Measurements from ENCODE around the gene CLCN1.

The CLCN1 gene

DNA sequence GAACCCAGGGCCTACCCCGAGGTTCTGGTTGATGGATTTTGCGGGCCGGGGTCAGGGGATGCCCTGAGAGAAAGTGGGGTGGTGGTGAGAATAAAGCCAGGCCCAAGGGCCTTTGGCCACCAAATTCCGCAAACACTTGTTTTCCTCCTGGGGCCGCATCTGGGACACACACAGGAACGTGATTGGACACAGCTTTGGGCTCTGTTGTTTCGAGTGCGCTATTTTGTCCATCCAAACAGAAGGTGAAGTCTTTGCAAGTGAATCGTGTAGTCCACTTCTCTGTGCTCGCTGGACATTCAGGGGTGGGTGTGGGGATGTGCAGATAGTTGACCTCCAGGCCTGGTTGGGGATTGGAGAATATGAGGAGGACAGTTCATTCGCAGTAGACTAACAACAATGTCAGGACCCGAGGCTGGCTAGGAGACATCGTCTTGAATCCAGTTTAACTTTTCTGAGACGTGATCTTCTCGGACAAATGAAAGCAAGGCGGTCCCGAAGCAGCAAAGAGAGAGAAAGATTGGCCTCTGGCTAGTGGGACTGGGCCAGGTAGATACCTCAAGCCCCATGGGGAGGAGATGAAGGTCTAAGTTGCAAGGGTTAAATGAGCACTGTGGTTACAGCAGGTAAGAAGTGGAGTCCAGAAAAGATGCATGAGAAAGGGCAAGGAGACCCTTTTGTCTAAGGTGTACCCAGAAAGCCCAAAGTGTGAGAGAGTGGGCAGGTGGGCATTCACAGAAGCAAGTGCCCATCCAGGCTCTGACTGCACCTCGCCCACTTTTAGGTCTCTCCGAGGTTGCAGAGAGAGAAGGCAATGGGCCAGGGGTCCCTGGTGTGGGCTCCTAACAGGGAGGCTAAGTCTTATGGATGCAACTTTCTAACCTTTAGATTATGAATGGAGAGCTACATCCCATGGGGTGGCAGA, 47.4 kb downstream of the CLCN1 start:
- no peak for DNase-seq (ENCODE audit: low spot score)
- no peak overlapping the region for H3K27ac ChIP-seq
- TF ChIP-seq, protein P1, sequence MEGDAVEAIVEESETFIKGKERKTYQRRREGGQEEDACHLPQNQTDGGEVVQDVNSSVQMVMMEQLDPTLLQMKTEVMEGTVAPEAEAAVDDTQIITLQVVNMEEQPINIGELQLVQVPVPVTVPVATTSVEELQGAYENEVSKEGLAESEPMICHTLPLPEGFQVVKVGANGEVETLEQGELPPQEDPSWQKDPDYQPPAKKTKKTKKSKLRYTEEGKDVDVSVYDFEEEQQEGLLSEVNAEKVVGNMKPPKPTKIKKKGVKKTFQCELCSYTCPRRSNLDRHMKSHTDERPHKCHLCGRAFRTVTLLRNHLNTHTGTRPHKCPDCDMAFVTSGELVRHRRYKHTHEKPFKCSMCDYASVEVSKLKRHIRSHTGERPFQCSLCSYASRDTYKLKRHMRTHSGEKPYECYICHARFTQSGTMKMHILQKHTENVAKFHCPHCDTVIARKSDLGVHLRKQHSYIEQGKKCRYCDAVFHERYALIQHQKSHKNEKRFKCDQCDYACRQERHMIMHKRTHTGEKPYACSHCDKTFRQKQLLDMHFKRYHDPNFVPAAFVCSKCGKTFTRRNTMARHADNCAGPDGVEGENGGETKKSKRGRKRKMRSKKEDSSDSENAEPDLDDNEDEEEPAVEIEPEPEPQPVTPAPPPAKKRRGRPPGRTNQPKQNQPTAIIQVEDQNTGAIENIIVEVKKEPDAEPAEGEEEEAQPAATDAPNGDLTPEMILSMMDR (IDR thresholded peaks at IDR 0.05), result no peak
- peak overlapping the region; percentile 84 for H3K4me3 ChIP-seq

DNA sequence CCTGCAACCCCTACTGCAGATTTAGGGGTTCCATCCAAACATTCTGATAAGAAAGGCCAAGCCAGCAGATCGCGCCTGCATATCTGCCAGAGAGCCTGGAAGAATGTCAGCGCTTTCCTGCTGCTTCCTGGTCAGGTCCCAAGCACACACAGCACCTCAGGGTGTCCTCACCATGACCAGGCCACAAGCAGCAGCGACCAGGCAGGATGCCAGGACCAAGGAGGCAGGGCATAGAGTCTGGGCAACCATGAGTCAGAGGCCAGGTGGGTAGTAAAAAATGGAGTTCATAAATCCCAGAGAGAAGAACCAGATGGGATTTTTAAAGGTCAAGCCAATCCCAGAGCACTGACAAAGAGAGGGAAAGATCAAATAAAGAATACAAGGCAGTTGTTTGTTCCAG, 52.1 kb downstream of the CLCN1 start:
- no peak overlapping the region for H3K27ac ChIP-seq
- TF ChIP-seq, protein P1 (IDR thresholded peaks at IDR 0.05), result no peak
- no peak overlapping the region for H3K4me3 ChIP-seq
- no peak for DNase-seq (ENCODE audit: low spot score)

DNA sequence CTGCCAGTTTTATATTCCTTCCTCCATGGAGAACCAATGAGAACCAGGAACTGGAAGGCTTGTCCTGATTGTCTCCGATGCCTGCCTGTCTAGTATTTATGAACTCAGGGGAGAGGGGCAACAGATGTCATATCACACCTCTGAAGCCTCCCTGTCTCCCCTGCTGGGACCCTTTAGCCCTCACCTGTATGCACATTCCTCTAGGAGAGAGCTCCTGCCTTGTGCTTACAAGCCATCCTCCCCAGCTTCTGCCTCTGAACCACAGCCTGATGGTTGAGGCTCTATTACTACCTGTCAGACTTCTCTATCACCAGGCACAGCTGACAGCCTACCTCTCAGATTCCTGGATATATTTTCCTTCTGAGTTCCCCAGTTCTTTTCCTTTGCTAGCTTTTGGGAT, 52.5 kb downstream of the CLCN1 start:
- DNase-seq (ENCODE audit: low spot score), result no peak
- no peak overlapping the region for H3K27ac ChIP-seq
- H3K4me3 ChIP-seq, result no peak overlapping the region
- TF ChIP-seq, protein P1 (IDR thresholded peaks at IDR 0.05), result no peak

DNA sequence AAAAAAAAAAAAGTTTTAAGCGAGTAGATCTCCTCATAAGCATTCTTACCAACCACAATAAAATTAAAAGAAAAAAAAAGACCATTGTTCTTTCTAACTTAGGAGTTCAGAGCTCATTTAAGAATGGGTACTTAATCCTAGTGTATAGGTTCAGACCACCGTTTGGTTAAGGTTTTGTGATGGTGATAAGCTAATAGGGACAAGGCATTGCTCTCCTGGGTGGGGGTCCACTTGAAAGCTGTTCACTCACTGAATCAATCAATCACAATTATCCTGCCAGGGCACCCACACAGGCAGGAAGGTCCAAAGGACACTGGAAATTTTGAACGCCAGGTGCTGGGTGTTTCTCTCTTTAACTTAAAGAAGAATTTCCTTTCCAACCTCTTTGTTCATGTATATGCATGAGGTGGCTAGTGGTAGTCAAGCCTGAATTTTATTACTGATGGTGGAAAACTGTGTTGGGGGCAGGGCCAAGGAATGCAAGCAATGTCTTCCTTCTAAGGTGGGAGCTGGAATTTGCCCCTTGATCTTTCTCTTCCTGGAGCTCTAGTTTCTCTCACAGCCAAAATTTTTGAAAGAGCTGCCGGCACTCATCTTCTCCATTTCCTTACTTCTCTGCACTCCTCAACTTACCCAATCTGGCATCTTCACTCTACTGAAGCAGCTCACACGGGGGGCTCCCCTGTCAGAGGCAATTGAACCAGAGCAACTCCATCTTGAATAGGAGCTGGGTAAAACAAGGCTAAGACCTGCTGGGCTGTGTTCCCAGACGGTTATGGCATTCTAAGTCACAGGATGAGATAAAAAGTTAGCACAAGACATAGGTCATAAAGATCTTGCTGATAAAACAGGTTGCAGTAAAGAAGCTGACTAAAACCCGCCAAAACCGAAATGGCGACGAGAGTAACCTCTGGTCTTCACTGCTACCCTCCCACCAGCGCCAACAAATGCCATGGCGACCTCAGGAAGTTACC, 54.1 kb downstream of the CLCN1 start:
- DNase-seq (ENCODE audit: low spot score), result no peak
- TF ChIP-seq, protein P1 (IDR thresholded peaks at IDR 0.05), result no peak
- no peak overlapping the region for H3K4me3 ChIP-seq
- H3K27ac ChIP-seq, result no peak overlapping the region

DNA sequence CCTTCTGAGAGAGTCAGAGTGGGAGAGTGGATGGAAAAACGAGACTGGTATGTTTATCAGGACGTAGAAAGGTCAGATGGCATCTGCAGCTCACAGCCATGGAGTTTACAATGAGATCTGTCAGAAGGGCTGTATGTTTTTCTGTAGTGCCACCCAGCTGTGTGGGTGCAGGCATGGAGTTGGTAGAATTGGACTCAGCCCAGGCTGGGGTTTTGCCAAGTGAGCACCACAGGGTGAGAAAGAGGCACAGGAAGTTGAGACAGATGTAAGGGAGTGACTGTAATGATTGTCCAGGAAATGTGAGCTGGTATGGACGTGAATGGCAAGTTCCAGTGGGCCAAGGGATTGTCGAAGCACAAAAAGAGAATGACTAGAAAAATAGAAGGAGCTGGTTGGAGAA, 56.2 kb downstream of the CLCN1 start:
- H3K27ac ChIP-seq, result no peak overlapping the region
- TF ChIP-seq, protein P1 (IDR thresholded peaks at IDR 0.05), result no peak
- H3K4me3 ChIP-seq, result no peak overlapping the region
- DNase-seq (ENCODE audit: low spot score), result no peak

DNA sequence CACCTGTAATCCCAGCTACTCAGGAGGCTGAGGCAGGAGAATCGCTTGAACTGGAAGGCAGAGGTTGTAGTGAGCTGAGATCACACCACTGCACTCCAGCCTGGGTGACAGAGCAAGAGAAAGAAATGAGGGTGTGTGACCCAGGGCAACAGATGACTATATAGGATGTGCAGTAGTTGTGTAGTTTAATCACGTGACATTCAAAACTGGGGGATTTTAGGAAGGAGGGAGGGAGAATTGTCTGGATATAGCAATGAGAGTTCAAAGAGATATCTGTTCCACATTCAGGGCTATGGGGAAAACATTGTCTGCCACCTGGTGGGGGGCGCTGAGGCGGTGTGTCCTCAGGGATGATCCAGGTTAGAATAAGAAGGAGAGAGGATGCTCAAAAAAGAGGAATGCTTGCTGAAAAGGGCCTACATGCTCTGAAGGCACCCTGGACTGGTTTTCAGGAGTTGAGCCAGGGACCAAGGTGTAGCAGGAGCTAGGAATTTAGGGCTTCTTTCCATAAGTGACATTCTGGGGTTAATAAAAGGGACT, 57.4 kb downstream of the CLCN1 start:
- TF ChIP-seq, protein P1 (IDR thresholded peaks at IDR 0.05), result no peak

More for the DNA sequence above, 57.4 kb downstream of the CLCN1 start:
- Histone ChIP-seq H3K4me3 (no peak overlapping the region), H3K27ac (no peak overlapping the region)
- no peak for DNase-seq (ENCODE audit: low spot score)
